PFSK-1 (cell line): ENCODE data around the gene LRCH3.

Source experiments
- FOXP2 ChIP-seq: optimal IDR thresholded peaks from 2 replicates; pipeline ENCODE3; 2011; ENCODE audit warnings: borderline replicate concordance, control low read depth, inconsistent platforms; ENCODE audit not compliant: insufficient read depth; ENCODE audit errors: extremely low read length, extremely low read depth
- POLR2AphosphoS5 ChIP-seq: IDR thresholded peaks from 2 replicates; pipeline ENCODE4 v1.6.1; 2012; ENCODE audit warnings: low read depth, mild to moderate bottlenecking, control low read depth, low read length, moderate library complexity
- SIN3A ChIP-seq: IDR thresholded peaks from 2 replicates; pipeline ENCODE4 v1.6.1; 2012; ENCODE audit warnings: mild to moderate bottlenecking, low read length, moderate library complexity, borderline replicate concordance; ENCODE audit not compliant: insufficient read depth
- TAF1 ChIP-seq: IDR thresholded peaks from 2 replicates; pipeline ENCODE4 v1.6.1; 2012; ENCODE audit warnings: low read length, control low read depth, borderline replicate concordance; ENCODE audit not compliant: insufficient read depth
- TF ChIP-seq, protein P1 (sequence below), 2 experiments: IDR thresholded peaks; 2 replicates each; pipeline versions ENCODE4 v1.6.1 to v1.8.0; 2011 to 2012; ENCODE audit warnings: low read depth in 2 of 2, low read length in 2 of 2, control low read depth in 1 of 2, inconsistent platforms in 1 of 2, mild to moderate bottlenecking in 1 of 2, moderate library complexity in 1 of 2; ENCODE audit not compliant: insufficient read depth in 1 of 2

DNA sequence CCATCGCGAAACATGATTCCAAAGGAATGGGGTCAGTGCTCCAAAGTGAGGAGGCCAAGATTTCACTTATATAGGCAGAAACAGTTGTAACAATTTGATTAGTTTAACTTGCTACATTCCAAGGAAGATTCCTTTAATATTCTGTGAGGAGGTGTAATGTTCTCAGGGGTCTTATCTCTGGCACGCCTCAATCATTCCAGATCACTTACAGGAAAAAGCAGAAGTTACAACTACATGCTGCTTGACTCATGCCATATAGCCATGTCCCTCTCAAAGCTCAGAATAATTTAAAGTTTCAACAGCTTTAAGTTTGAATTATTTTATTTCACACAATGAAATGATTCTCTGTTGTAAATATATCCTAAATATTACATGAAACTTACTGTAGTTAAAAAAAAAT is 44.8 kb upstream of the LRCH3 start:
- TF ChIP-seq POLR2AphosphoS5 (no peak), TAF1 (no peak), FOXP2 (no peak), SIN3A (no peak)
- TF ChIP-seq, protein P1, sequence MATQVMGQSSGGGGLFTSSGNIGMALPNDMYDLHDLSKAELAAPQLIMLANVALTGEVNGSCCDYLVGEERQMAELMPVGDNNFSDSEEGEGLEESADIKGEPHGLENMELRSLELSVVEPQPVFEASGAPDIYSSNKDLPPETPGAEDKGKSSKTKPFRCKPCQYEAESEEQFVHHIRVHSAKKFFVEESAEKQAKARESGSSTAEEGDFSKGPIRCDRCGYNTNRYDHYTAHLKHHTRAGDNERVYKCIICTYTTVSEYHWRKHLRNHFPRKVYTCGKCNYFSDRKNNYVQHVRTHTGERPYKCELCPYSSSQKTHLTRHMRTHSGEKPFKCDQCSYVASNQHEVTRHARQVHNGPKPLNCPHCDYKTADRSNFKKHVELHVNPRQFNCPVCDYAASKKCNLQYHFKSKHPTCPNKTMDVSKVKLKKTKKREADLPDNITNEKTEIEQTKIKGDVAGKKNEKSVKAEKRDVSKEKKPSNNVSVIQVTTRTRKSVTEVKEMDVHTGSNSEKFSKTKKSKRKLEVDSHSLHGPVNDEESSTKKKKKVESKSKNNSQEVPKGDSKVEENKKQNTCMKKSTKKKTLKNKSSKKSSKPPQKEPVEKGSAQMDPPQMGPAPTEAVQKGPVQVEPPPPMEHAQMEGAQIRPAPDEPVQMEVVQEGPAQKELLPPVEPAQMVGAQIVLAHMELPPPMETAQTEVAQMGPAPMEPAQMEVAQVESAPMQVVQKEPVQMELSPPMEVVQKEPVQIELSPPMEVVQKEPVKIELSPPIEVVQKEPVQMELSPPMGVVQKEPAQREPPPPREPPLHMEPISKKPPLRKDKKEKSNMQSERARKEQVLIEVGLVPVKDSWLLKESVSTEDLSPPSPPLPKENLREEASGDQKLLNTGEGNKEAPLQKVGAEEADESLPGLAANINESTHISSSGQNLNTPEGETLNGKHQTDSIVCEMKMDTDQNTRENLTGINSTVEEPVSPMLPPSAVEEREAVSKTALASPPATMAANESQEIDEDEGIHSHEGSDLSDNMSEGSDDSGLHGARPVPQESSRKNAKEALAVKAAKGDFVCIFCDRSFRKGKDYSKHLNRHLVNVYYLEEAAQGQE (IDR thresholded peaks at IDR 0.05; ENCODE audit: insufficient read depth in 1 of 2, low read depth in 2 of 2, low read length in 2 of 2): no peak
